K562 (cell line): Measurements from ENCODE around the gene SPIRE1. TPM values are rescaled to one million over a fixed set of nuclear protein-coding genes. Genes with fewer than 3 reads are reported as not detected.

ENCODE experiments used
- BRD9 ChIP-seq: fragments of 450-650 bp; IDR thresholded peaks from 2 replicates; pipeline ENCODE4 v1.6.1; 2018; ENCODE audit warnings: low read depth; ENCODE audit not compliant: partially characterized antibody
- CHD7 ChIP-seq: fragments of 200-600 bp; sonication (generic); IDR thresholded peaks from one replicate; pipeline ENCODE4 v1.6.1; 2012; ENCODE audit warnings: mild to moderate bottlenecking, low read depth, low read length, inconsistent platforms
- GATAD2B ChIP-seq: fragments of 450-650 bp; IDR thresholded peaks from 2 replicates; pipeline ENCODE4 v1.6.1; 2017; ENCODE audit warnings: mild to moderate bottlenecking, borderline replicate concordance
- MYC ChIP-seq, 2 experiments: fragments of 250-450 bp in 1 of 2; sonication (Bioruptor Pico) in 1 of 2; IDR thresholded peaks; 2 replicates each; pipeline versions ENCODE4 v1.5.1 to v1.6.1; 2012 to 2021; ENCODE audit warnings: low read depth in 2 of 2, borderline replicate concordance in 1 of 2, improper control_type of control experiment in 1 of 2, low read length in 1 of 2, mild to moderate bottlenecking in 1 of 2, moderate library complexity in 1 of 2
- NFE2L1 ChIP-seq: fragments of 450-650 bp; IDR thresholded peaks from 2 replicates; pipeline ENCODE4 v1.6.1; 2016; ENCODE audit warnings: missing genetic modification characterization, low read depth, mild to moderate bottlenecking, missing compliant biosample characterization, moderate library complexity, borderline replicate concordance
- RAD21 ChIP-seq, 2 experiments: fragments of 250-450 bp in 1 of 2; fragments of 450-650 bp in 1 of 2; sonication (Bioruptor Pico) in 1 of 2; formaldehyde crosslinking in 1 of 2; IDR thresholded peaks in 1 of 2; conservative IDR thresholded peaks in 1 of 2; 2 replicates each; pipeline versions ENCODE4 v1.4.0 to v1.8.0; 2020 to 2022; ENCODE audit warnings: mild to moderate bottlenecking in 2 of 2, moderate library complexity in 1 of 2
- SRSF7 ChIP-seq: fragments of 200-400 bp; formaldehyde crosslinking; optimal IDR thresholded peaks from 2 replicates; pipeline ENCODE3; 2017; ENCODE audit warnings: mild to moderate bottlenecking, low read depth, low read length
- YY1 ChIP-seq, 3 experiments: IDR thresholded peaks; 2 replicates each; pipeline ENCODE4 v1.6.1; 2011; ENCODE audit warnings: low read length in 2 of 3, mild to moderate bottlenecking in 2 of 3, moderate library complexity in 2 of 3, borderline replicate concordance in 1 of 3, control low read depth in 1 of 3, low read depth in 1 of 3; ENCODE audit not compliant: insufficient read depth in 3 of 3, insufficient replicate concordance in 2 of 3, control insufficient read depth in 1 of 3, insufficient read length in 1 of 3; ENCODE audit errors: extremely low read depth in 1 of 3
- ZNF699 ChIP-seq: fragments of 250-450 bp; sonication (Bioruptor Pico); IDR thresholded peaks from 2 replicates; pipeline ENCODE4 v1.8.0; 2021; ENCODE audit warnings: mild to moderate bottlenecking, moderate library complexity; ENCODE audit not compliant: insufficient replicate concordance
- polyA plus RNA-seq, 8 experiments: library from polyadenylated mRNA; depleted of rRNA in 4 of 8; stranded (reverse) in 5 of 8; unstranded in 3 of 8; fragments of >200 nt; fragmentation: Nextera tagmentation in 2 of 8; fragmentation: Illumina TruSeq in 1 of 8; extraction: Ambion mirVana in 2 of 8; extraction: Trizol in 1 of 8; gene quantifications; 2 replicates each; pipeline versions ENCODE4 v1.2.1 to v1.2.3, GENCODE V29; 2011 to 2014; ENCODE audit warnings: inconsistent platforms in 1 of 8, missing spikeins in 1 of 8
- total RNA-seq, 7 experiments: library from RNA; depleted of rRNA in 6 of 7; stranded (reverse); fragments of >200 nt in 6 of 7; fragmentation: Illumina TruSeq in 2 of 7; extraction: Trizol in 2 of 7; gene quantifications; 2 replicates each; pipeline versions ENCODE4 v1.2.1 to v1.2.3, GENCODE V29; 2011 to 2021; ENCODE audit warnings: low replicate concordance in 1 of 7

SPIRE1 gene
- total and polyA plus RNA-seq, 9 of the 15 experiments (the other 6 are each of a cell fraction or from before 2014, with no cell fraction given): 2.9 to 14.0 (median 10.2) TPM

GRCh38 chr18:12657684-12658425 is at the start of gene SPIRE1 (continued):
- TF ChIP-seq YY1 (IDR thresholded peaks at IDR 0.05; ENCODE audit: borderline replicate concordance in 1 of 3, control insufficient read depth in 1 of 3, extremely low read depth in 1 of 3, insufficient read depth in 3 of 3, insufficient read length in 1 of 3, insufficient replicate concordance in 2 of 3, low read depth in 1 of 3, low read length in 2 of 3): peak in 1 of 3 experiments; percentile 5
- TF ChIP-seq MYC (IDR thresholded peaks at IDR 0.05; ENCODE audit: low read depth, low read length): no peak
- TF ChIP-seq MYC (CRISPR knock-in tag; IDR thresholded peaks at IDR 0.05; ENCODE audit: borderline replicate concordance, low read depth): no peak
- TF ChIP-seq CHD7: no peak
- no peak for TF ChIP-seq SRSF7
- no peak for TF ChIP-seq GATAD2B
- no peak for TF ChIP-seq NFE2L1 (tag)
- no peak for TF ChIP-seq BRD9
- TF ChIP-seq RAD21 (CRISPR knock-in tag; conservative IDR thresholded peaks at IDR 0.05 in 1 of 2, IDR thresholded peaks at IDR 0.05 in 1 of 2): no peak
- TF ChIP-seq ZNF699: no peak
